Right kidney (tissue), 1 donor: ENCODE results near the gene PDIA4.
A peak's percentile ranks its signal among the peaks of the same experiment; 100 is the strongest.
"Not testable (repeated sequence)": the region's sequence is repeated elsewhere in the genome, so short reads cannot be mapped to it uniquely, and the experiment has no call there.

ENCODE experiments used
- DNase-seq: peaks from one replicate; pipeline ENCODE4 v3.0.0-alpha.2; 2016

Gene PDIA4

GRCh38 chr7:149004405-149005370, 23.6 kb downstream of the PDIA4 start:
- no peak for DNase-seq

- DNase-seq = no peak
These were observed 24.6 kb downstream of the PDIA4 start for GRCh38 chr7:149003560-149004305.

GRCh38 chr7:149003018-149003417, 25.3 kb downstream of the PDIA4 start:
- DNase-seq = no peak

- DNase-seq = no peak
These were observed 25.7 kb downstream of the PDIA4 start for GRCh38 chr7:149002604-149003003.

- no peak for DNase-seq
These were observed 26.8 kb downstream of the PDIA4 start for GRCh38 chr7:149001427-149002068.

- DNase-seq = no peak
These were observed 27.3 kb downstream of the PDIA4 start for GRCh38 chr7:149000961-149001360.

- no peak for DNase-seq
These were observed 29.1 kb downstream of the PDIA4 start for GRCh38 chr7:148999192-148999591.

- no peak for DNase-seq
These were observed 30.8 kb downstream of the PDIA4 start for GRCh38 chr7:148997497-148997896.

- DNase-seq = no peak
These were observed 33.7 kb downstream of the PDIA4 start for GRCh38 chr7:148994576-148994975.

GRCh38 chr7:148993193-148993592, 35.1 kb downstream of the PDIA4 start:
- no peak for DNase-seq

- DNase-seq = no peak
These were observed 36.8 kb downstream of the PDIA4 start for GRCh38 chr7:148991536-148991935.

- DNase-seq = no peak
These were observed 40.4 kb downstream of the PDIA4 start for GRCh38 chr7:148987751-148988512.

GRCh38 chr7:148987010-148987750, 41.1 kb downstream of the PDIA4 start:
- peak; percentile 83 for DNase-seq

GRCh38 chr7:148986742-148987009, 41.6 kb downstream of the PDIA4 start:
- no peak for DNase-seq

GRCh38 chr7:148983200-148984146, 44.8 kb downstream of the PDIA4 start:
- DNase-seq = peak; percentile 94

- DNase-seq = peak; percentile 78
These were observed 45.6 kb downstream of the PDIA4 start for GRCh38 chr7:148982654-148983199.

GRCh38 chr7:148979827-148980226, 48.5 kb downstream of the PDIA4 start:
- no peak for DNase-seq

- DNase-seq = not testable (repeated sequence)
These were observed 49.2 kb downstream of the PDIA4 start for GRCh38 chr7:148979072-148979471.

- no peak for DNase-seq
These were observed 50.2 kb downstream of the PDIA4 start for GRCh38 chr7:148978091-148978490.

- DNase-seq = no peak
These were observed 52.4 kb downstream of the PDIA4 start for GRCh38 chr7:148975896-148976295.
